Esophagus muscularis mucosa (tissue), 4 donors: ENCODE results near the gene SH3BP5. TPM values are rescaled to one million over a fixed set of nuclear protein-coding genes. Genes with fewer than 3 reads are reported as not detected.

ENCODE experiments used
- DNase-seq: peaks from one replicate; pipeline ENCODE4 v3.0.0-alpha.2; 2017; ENCODE audit errors: extremely low spot score
- H3K27ac ChIP-seq, 4 donors: fragments of 200-600 bp; sonication (generic); replicated peaks in 1 of 4; 1 replicate in 3 of 4; 2 replicates in 1 of 4; pipeline ENCODE4 v1.5.1; 2016 to 2019; ENCODE audit warnings: mild to moderate bottlenecking in 1 of 4
- H3K27me3 ChIP-seq, 4 donors: fragments of 200-600 bp; sonication (generic); one replicate each; pipeline versions ENCODE4 v1.5.1 to v1.6.0; 2016 to 2019
- H3K36me3 ChIP-seq, 4 donors: fragments of 200-600 bp; sonication (generic); one replicate each; pipeline ENCODE4 v1.5.1; 2016 to 2019
- H3K4me1 ChIP-seq, 4 donors: fragments of 200-600 bp; sonication (generic); one replicate each; pipeline ENCODE4 v1.5.1; 2016 to 2019
- H3K4me3 ChIP-seq, 4 donors: fragments of 200-600 bp; sonication (generic); 1 replicate in 2 of 4; 2 replicates in 2 of 4; pipeline ENCODE4 v1.5.1; 2016 to 2019; ENCODE audit warnings: mild to moderate bottlenecking in 4 of 4, moderate library complexity in 1 of 4
- H3K9me3 ChIP-seq, 4 donors: fragments of 200-600 bp; sonication (generic); 1 replicate in 3 of 4; 2 replicates in 1 of 4; pipeline ENCODE4 v1.5.1; 2016 to 2019
- EP300 ChIP-seq: sonication (generic); formaldehyde crosslinking; IDR thresholded peaks from one replicate; pipeline ENCODE4 v1.6.1; 2017; ENCODE audit warnings: antibody characterized with exemption
- POLR2A ChIP-seq: fragments of 450-650 bp; IDR thresholded peaks from one replicate; pipeline ENCODE4 v1.6.1; 2017; ENCODE audit warnings: antibody characterized with exemption, moderate library complexity, mild to moderate bottlenecking, low read depth
- POLR2AphosphoS5 ChIP-seq, 2 donors: sonication (generic); formaldehyde crosslinking; IDR thresholded peaks; one replicate each; pipeline ENCODE4 v1.6.1; 2017; ENCODE audit warnings: antibody characterized with exemption in 2 of 2
- WGBS: methylation state at CpG from one replicate; pipeline ENCODE4 v1.1.5; 2018; 5-methylcytosine and 5-hydroxymethylcytosine counted together
- intact Hi-C: fragments of 100-400 bp; cut with DNase I; formaldehyde crosslinking; loops from one replicate; pipeline ENCODE4 v1.15.1; 2023
- total RNA-seq, 4 donors: library from RNA; depleted of rRNA; stranded (reverse); fragments of >200 nt; gene quantifications; one replicate each; pipeline versions ENCODE4 v1.1.0 to v1.2.1, GENCODE V29; 2016
- TF ChIP-seq, protein P1 (sequence below), 3 experiments: fragments of 200-600 bp in 2 of 3; fragments of 450-650 bp in 1 of 3; sonication (generic) in 2 of 3; IDR thresholded peaks; one replicate each; pipeline ENCODE4 v1.5.1; 2017 to 2019; ENCODE audit warnings: antibody characterized with exemption in 3 of 3, mild to moderate bottlenecking in 2 of 3, moderate library complexity in 1 of 3

The SH3BP5 gene
- total RNA-seq, 4 donors from 2014 or later, result 26.2 to 56.5 (median 38.2) TPM

DNA sequence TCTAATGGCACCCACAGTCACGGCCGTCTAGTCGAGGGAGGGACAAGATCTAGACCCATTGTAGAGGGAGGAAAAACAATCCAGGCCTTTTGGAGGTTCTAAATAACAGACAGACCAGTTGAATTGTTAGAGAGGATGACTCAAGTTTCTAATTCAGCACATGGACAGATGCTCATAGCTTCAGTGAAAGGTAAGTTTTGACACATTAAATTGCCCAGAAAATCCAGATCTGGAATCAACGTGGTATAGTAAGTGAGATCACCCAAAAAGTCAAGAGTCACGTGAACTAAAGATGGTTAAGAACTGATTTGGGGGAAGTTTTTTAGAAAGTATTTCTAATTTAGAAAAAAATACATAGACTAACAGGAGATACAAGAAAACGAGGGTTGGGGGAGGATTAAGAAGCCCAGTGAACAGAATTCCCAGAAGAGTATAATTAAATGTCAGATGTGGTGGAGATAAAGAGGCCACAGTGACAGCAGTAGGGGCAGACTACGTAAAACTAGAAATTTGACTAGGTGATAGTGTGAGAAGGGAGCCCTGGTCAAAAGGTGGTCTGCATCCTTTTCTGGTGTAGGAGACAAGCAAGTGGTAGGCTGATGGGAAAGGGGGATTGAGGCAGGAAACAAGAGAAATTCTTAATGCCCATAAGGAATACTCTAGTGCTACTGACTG is 79.2 kb downstream of the SH3BP5 start:
- Histone ChIP-seq H3K9me3 (no peaks in the 10 kb centered on the region), H3K4me1 (peaks cover 0 to 4% (median 0%) of the 10 kb centered on the region in 4 donors), H3K4me3 (no peak overlapping the region), H3K27me3 (no peaks in the 10 kb centered on the region), H3K36me3 (peaks cover 72 to 100% (median 91%) of the 10 kb centered on the region in 4 donors), H3K27ac (no peak overlapping the region)
- intact Hi-C loops, result no loop called here
- TF ChIP-seq POLR2A (no peak), EP300 (no peak), POLR2AphosphoS5 (IDR thresholded peaks at IDR 0.05) (no peak)
- TF ChIP-seq, protein P1, sequence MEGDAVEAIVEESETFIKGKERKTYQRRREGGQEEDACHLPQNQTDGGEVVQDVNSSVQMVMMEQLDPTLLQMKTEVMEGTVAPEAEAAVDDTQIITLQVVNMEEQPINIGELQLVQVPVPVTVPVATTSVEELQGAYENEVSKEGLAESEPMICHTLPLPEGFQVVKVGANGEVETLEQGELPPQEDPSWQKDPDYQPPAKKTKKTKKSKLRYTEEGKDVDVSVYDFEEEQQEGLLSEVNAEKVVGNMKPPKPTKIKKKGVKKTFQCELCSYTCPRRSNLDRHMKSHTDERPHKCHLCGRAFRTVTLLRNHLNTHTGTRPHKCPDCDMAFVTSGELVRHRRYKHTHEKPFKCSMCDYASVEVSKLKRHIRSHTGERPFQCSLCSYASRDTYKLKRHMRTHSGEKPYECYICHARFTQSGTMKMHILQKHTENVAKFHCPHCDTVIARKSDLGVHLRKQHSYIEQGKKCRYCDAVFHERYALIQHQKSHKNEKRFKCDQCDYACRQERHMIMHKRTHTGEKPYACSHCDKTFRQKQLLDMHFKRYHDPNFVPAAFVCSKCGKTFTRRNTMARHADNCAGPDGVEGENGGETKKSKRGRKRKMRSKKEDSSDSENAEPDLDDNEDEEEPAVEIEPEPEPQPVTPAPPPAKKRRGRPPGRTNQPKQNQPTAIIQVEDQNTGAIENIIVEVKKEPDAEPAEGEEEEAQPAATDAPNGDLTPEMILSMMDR (IDR thresholded peaks at IDR 0.05), result no peak
- 77% methylated on average over 7 of the region's 7 CpGs for WGBS
- DNase-seq, result no peak

DNA sequence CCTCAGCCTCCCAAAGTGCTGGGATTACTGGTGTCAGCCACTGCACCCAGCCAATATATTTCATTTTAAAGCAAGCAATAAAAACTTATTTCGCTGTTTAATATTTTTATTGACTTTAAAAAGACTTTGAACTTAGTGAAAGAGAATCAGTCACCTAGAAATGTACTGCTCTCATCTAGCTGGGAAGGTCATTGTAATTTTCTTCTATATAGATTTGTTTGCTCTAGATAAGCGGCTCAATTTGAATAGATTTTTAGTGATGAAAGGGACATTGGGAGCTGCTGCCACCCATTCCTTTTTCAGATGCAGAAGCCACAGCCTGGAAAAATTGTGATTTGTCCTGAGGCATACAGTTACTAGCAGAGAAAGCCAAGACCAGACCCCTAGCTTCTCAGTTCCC is 86.2 kb downstream of the SH3BP5 start:
- WGBS, result 97% methylated on average over 2 of the region's 2 CpGs
- no peak overlapping the region for H3K4me3 ChIP-seq
- intact Hi-C loops, result loop anchor here (10.0 kb wide), 1 partner anchor 319 kb away; no protein-coding TSS in a partner anchor
- DNase-seq, result no peak
- H3K9me3 ChIP-seq, result no peaks in the 10 kb centered on the region
- no peak overlapping the region for H3K27ac ChIP-seq
- H3K4me1 ChIP-seq, result no peaks in the 10 kb centered on the region
- peaks cover 77 to 99% (median 86%) of the 10 kb centered on the region in 4 donors for H3K36me3 ChIP-seq
- no peaks in the 10 kb centered on the region for H3K27me3 ChIP-seq
- TF ChIP-seq POLR2A, result no peak
- TF ChIP-seq, protein P1 (IDR thresholded peaks at IDR 0.05), result no peak
- TF ChIP-seq POLR2AphosphoS5 (IDR thresholded peaks at IDR 0.05), result no peak

DNA sequence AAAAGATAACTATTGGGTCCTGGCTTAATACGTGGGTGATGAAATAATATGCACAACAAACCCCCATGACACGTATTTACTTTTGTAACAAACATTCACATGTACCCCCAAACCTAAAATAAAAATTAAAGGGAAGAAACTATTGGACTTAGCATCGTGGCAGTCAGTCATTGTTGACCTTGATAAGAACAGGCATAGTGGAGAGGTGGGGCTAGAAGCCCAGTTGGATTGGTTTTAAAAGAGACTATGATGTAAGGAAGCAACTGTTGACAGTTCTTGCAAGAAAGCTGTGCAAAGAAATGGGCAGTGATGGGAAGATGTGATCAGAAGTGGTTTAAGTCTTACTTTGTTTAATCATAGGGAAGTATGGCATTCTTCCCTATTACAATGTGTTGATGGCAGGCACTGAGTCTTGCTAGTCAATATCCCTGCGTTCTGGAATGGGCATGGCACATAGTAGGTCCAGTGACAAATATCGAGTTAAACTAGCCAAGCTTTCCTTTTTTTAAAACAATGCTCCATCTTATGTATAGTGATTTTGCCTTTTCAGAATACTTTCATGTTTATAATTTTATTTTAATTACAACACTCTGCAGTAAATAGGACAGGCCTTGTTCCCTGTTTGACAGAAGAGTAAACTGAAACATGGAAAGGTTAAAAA is 88.4 kb downstream of the SH3BP5 start:
- WGBS, result 89% methylated on average over 5 of the region's 5 CpGs
- intact Hi-C loops, result loop anchor here (10.0 kb wide), 1 partner anchor 321 kb away; no protein-coding TSS in a partner anchor
- H3K36me3 ChIP-seq, result peaks cover 63 to 99% (median 84%) of the 10 kb centered on the region in 4 donors
- H3K27ac ChIP-seq, result no peak overlapping the region
- no peaks in the 10 kb centered on the region for H3K4me1 ChIP-seq
- no peak overlapping the region for H3K4me3 ChIP-seq
- H3K9me3 ChIP-seq, result no peaks in the 10 kb centered on the region
- no peaks in the 10 kb centered on the region for H3K27me3 ChIP-seq
- no peak for DNase-seq
- TF ChIP-seq, protein P1 (IDR thresholded peaks at IDR 0.05), result no peak
- TF ChIP-seq POLR2A, result no peak
- TF ChIP-seq EP300, result no peak

DNA sequence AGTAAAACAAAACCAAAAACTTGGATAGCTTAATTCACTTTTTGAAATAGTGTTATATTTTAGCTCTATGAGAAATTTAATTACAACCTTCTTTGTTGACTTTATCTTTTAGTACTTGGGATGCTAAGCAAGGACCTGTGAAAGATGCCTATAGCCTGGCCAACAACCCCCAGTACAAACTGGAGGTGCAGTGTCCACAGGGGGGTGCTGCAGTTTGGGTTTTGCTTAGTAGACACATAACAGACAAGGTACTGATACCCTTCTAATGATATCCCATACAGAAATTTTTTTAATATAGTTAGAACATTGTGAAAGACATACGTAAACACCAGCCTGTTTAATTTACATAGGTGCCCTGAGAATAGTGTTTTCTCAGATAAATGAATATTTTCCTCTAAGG is 91.0 kb downstream of the SH3BP5 start:
- peaks cover 40 to 93% (median 76%) of the 10 kb centered on the region in 4 donors for H3K36me3 ChIP-seq
- no peaks in the 10 kb centered on the region for H3K27me3 ChIP-seq
- H3K9me3 ChIP-seq, result no peaks in the 10 kb centered on the region
- no peak for TF ChIP-seq POLR2AphosphoS5 (IDR thresholded peaks at IDR 0.05)
- TF ChIP-seq, protein P1 (IDR thresholded peaks at IDR 0.05), result peak in 2 of 3 experiments; percentile 11 to 14
- no peak overlapping the region for H3K27ac ChIP-seq
- WGBS, result 97% methylated on average over 1 of the region's 1 CpG
- H3K4me3 ChIP-seq, result no peak overlapping the region
- DNase-seq, result no peak
- intact Hi-C loops, result loop anchor here (10.0 kb wide), 1 partner anchor 323 kb away; no protein-coding TSS in a partner anchor
- H3K4me1 ChIP-seq, result no peaks in the 10 kb centered on the region
